ENCODE results near the gene ANXA11. TPM values are rescaled to one million over a fixed set of nuclear protein-coding genes. Genes with fewer than 3 reads are reported as not detected.

The ANXA11 gene
- total and polyA plus RNA-seq, 7 donors: 63.2 to 323 (median 109) TPM

- no peaks in the 10 kb centered on the region for H3K9me3 ChIP-seq
- H3K27ac ChIP-seq: peak overlapping the region; percentile 65 to 89 (median 84)
- H3K36me3 ChIP-seq: peaks cover 5 to 71% (median 38%) of the 10 kb centered on the region in 4 donors
- H3K27me3 ChIP-seq: no peaks in the 10 kb centered on the region
- intact Hi-C loops (cut with DNase I): no loop called here
- H3K4me1 ChIP-seq: peaks cover 0 to 55% (median 36%) of the 10 kb centered on the region in 4 donors
- TF ChIP-seq EP300 (IDR thresholded peaks at IDR 0.05) (no peak), POLR2A (IDR thresholded peaks at IDR 0.05) (no peak), POLR2AphosphoS5 (IDR thresholded peaks at IDR 0.05) (no peak), CTCF (IDR thresholded peaks at IDR 0.05) (no peak)
- H3K4me3 ChIP-seq: no peak overlapping the region
- WGBS, 2 donors: 91% methylated on average over 5 of the region's 5 CpGs
- no peak for DNase-seq
Measured at GRCh38 chr10:80156216-80156615, 49.1 kb downstream of the ANXA11 start.

- intact Hi-C loops (cut with DNase I): no loop called here
- Histone ChIP-seq H3K27ac (peak overlapping the region; percentile 68 to 89 (median 84)), H3K36me3 (peaks cover 5 to 67% (median 40%) of the 10 kb centered on the region in 4 donors), H3K9me3 (no peaks in the 10 kb centered on the region), H3K4me1 (peaks cover 0 to 55% (median 36%) of the 10 kb centered on the region in 4 donors), H3K4me3 (no peak overlapping the region), H3K27me3 (no peaks in the 10 kb centered on the region)
- no peak for TF ChIP-seq POLR2A (IDR thresholded peaks at IDR 0.05)
- no peak for TF ChIP-seq CTCF (IDR thresholded peaks at IDR 0.05)
- no peak for TF ChIP-seq EP300 (IDR thresholded peaks at IDR 0.05)
- TF ChIP-seq POLR2AphosphoS5 (IDR thresholded peaks at IDR 0.05): no peak
- no peak for DNase-seq
- WGBS, 2 donors: 89% methylated on average over 8 of the region's 8 CpGs
Measured at GRCh38 chr10:80155696-80156215, 49.6 kb downstream of the ANXA11 start.

GRCh38 chr10:80154978-80155695 is 50.2 kb downstream of the ANXA11 start:
- peak overlapping the region; percentile 68 to 89 (median 84) for H3K27ac ChIP-seq
- DNase-seq: no peak
- peaks cover 5 to 74% (median 39%) of the 10 kb centered on the region in 4 donors for H3K36me3 ChIP-seq
- intact Hi-C loops (cut with DNase I): no loop called here
- H3K27me3 ChIP-seq: no peaks in the 10 kb centered on the region
- no peak overlapping the region for H3K4me3 ChIP-seq
- TF ChIP-seq POLR2A (IDR thresholded peaks at IDR 0.05): no peak
- peak in 3 of 4 donors; percentile 32 to 55 (median 55) for TF ChIP-seq POLR2AphosphoS5 (IDR thresholded peaks at IDR 0.05)
- H3K9me3 ChIP-seq: no peaks in the 10 kb centered on the region
- WGBS, 2 donors: 87 to 92% methylated on average over 10 of the region's 10 CpGs
- H3K4me1 ChIP-seq: peaks cover 0 to 55% (median 36%) of the 10 kb centered on the region in 4 donors

GRCh38 chr10:80154626-80154977 is 50.7 kb downstream of the ANXA11 start:
- H3K27ac ChIP-seq: peak overlapping the region; percentile 37 to 89 (median 84)
- peaks cover 5 to 77% (median 38%) of the 10 kb centered on the region in 4 donors for H3K36me3 ChIP-seq
- peaks cover 0 to 52% (median 35%) of the 10 kb centered on the region in 4 donors for H3K4me1 ChIP-seq
- intact Hi-C loops (cut with DNase I): no loop called here
- H3K9me3 ChIP-seq: peaks cover 0 to 2% (median 0%) of the 10 kb centered on the region in 4 donors
- H3K27me3 ChIP-seq: no peaks in the 10 kb centered on the region
- no peak overlapping the region for H3K4me3 ChIP-seq
- DNase-seq: no peak
- 93% methylated on average over 5 of the region's 5 CpGs for WGBS, 2 donors
- TF ChIP-seq CTCF (IDR thresholded peaks at IDR 0.05): no peak
- no peak for TF ChIP-seq EP300 (IDR thresholded peaks at IDR 0.05)
- TF ChIP-seq POLR2A (IDR thresholded peaks at IDR 0.05): no peak
- TF ChIP-seq POLR2AphosphoS5 (IDR thresholded peaks at IDR 0.05): no peak

GRCh38 chr10:80153460-80153859 is 51.9 kb downstream of the ANXA11 start:
- Histone ChIP-seq H3K9me3 (peaks cover 0 to 5% (median 1%) of the 10 kb centered on the region in 4 donors), H3K36me3 (peaks cover 5 to 77% (median 38%) of the 10 kb centered on the region in 4 donors), H3K27ac (peak overlapping the region in 1 of 4 donors; percentile 89), H3K4me3 (no peak overlapping the region), H3K27me3 (no peaks in the 10 kb centered on the region), H3K4me1 (peaks cover 0 to 41% (median 23%) of the 10 kb centered on the region in 4 donors)
- DNase-seq: peak; percentile 65
- 85 to 97% methylated on average over 3 of the region's 3 CpGs for WGBS, 2 donors
- intact Hi-C loops (cut with DNase I): no loop called here
- TF ChIP-seq EP300 (IDR thresholded peaks at IDR 0.05) (no peak), POLR2A (IDR thresholded peaks at IDR 0.05) (no peak), POLR2AphosphoS5 (IDR thresholded peaks at IDR 0.05) (no peak), CTCF (IDR thresholded peaks at IDR 0.05) (no peak)
